Sciatic nerve (tissue), 2 donors: ENCODE data around the gene VPS26C. TPM values are rescaled to one million over a fixed set of nuclear protein-coding genes. Genes with fewer than 3 reads are reported as not detected.
"Not testable (repeated sequence)": the region's sequence is repeated elsewhere in the genome, so short reads cannot be mapped to it uniquely, and the experiment has no call there.

ENCODE experiments used
- ATAC-seq: fragments of 200-7000 bp; cut with Tn5 transposase; one replicate; pipeline ENCODE4 v1.9.1; 2020; ENCODE audit warnings: mild to moderate bottlenecking, moderate library complexity
- DNase-seq: peaks from one replicate; pipeline ENCODE4 v3.0.0-alpha.2; 2020; ENCODE audit warnings: low spot score
- intact Hi-C: fragments of 100-400 bp; cut with DNase I; formaldehyde crosslinking; loops from one replicate; pipeline ENCODE4 v1.14.2; 2022
- total RNA-seq: library from RNA; stranded (reverse); fragmentation: NEBNext Ultra II Directional; extraction: Animal tissue kit (Norgen Biotek cat#: 25700); gene quantifications from one replicate; pipeline ENCODE4 v1.2.1, GENCODE V29; 2021
- donor health status: DM: no; HTN: no; CAD: no.
- donor health status: DM: no; HTN: no; CAD: no.

Gene VPS26C
- total RNA-seq, 1 donor from 2014 or later: 48.8 TPM

DNA sequence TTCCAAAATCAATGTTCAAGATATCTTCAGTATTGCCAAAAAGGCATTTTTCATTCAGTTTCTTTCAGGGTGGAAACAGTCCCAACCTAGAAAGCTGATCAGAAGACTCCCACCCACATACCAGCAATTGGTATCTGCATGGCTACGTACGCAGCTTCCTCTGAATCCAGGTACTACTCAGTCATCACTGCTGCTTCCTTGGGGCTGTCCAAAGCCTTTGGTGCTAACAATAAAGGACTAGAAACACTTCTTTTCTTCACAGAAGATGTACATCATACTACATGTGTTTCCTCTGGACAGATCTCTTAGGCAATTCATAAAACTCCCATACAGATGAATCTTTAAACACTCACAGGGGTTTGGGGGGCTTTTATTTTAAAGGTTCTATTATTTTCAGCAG, 29.8 kb downstream of the VPS26C start:
- intact Hi-C loops: no loop called here
- DNase-seq (no peak), ATAC-seq (no peak)

DNA sequence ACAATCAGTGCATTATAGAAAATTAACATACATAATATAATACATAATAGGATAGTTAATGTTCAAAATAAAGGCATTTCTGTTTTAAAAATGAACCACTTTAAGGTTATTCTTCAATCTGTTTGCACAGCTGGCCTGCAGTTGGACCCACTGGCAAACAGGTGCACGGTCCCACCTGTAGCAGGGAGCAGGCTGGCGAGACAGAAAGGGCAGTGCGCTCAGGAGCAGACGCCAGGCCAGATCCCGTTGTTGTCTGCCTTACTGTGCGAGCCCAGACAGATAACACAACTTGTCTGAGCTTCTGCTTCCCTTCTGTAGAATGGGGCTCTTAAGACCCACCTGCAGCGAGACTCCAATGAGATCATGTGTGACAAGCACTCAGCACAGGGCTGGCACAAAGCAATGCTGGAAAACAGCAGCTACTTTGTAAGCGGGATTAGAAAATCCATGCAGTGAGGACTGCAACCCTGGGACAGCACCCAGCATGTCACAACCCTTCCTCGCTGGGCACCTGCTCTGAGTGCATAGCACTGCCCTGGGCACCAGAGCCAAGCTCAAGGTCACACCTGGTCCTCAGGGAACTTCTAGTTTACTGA, 33.5 kb downstream of the VPS26C start:
- ATAC-seq (no peak), DNase-seq (no peak)
- intact Hi-C loops: no loop called here

DNA sequence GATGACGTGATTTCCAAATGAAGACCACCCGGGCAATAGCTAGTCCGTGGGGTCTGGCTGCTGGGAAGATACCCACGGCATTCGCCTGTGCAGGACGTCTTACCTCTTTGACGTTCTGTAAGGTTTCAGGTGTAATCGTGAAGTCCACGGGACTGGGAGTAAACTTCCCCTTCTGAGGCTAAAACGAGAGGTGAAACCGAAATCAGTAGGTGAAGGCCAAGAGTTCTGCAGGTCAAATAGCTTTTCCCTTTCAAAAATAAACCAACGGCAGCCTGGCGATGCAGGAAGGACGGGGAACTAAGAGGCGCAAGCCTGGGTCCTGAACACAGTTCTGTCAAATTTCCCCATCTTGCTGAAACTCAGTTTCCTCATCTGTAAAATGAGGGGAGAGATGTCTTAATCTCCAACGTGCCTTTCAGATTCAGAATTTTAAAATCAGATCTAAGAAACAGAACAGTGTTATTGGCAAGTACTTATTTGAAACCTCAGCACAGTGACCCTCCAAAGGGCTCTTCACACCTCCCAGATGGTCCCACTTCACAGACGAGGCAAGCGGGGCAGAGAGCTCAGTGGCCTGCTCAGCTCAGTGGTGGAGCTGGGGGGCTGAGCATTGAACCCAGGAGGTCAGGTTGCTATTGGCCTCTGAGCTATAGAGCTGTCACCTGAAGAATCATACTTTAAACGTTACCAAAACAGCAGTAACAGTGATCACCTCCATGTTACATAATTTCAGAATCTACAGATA, 34.7 kb downstream of the VPS26C start:
- ATAC-seq: no peak
- intact Hi-C loops: no loop called here
- DNase-seq: no peak

DNA sequence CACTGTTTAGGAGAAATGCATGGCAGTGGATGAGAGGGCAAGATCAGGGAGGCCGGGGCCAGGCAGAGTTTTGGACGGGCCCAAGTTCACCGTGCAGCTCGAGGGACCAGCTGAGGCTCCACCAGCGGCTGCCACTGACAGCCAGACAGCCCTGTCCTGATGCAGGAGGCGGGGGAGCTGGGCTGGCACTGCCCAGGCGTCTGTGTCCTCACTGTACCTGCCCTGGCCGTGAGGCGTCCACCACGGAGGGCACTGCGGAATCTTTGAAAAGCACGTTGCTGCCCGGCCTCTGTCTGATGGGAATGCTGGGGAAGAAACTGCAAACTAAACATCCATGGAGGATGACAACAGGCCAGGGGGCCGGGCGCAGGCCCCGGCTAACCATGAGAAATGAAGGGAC, 35.5 kb downstream of the VPS26C start:
- DNase-seq (no peak), ATAC-seq (no peak)
- intact Hi-C loops: no loop called here

DNA sequence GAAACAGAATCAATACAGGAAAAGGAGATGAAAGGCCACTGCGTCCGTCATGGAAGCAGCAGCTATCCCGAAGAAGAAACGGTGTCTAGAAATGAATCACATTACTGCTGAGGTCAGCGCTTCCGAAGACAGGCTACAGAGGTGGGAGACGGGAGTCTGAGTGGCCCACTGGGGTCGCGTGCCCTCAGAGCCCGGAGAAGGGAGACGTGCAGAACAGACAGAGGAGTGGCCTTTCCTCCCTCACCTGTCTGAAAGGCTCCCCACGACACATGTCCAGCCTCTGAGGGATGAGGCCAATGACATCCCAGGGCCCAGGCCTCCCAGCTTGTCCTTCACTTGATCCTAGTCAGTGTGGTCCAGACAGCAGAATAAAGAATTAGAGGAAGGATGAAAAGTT, 35.9 kb downstream of the VPS26C start:
- no peak for DNase-seq
- intact Hi-C loops: no loop called here
- no peak for ATAC-seq

DNA sequence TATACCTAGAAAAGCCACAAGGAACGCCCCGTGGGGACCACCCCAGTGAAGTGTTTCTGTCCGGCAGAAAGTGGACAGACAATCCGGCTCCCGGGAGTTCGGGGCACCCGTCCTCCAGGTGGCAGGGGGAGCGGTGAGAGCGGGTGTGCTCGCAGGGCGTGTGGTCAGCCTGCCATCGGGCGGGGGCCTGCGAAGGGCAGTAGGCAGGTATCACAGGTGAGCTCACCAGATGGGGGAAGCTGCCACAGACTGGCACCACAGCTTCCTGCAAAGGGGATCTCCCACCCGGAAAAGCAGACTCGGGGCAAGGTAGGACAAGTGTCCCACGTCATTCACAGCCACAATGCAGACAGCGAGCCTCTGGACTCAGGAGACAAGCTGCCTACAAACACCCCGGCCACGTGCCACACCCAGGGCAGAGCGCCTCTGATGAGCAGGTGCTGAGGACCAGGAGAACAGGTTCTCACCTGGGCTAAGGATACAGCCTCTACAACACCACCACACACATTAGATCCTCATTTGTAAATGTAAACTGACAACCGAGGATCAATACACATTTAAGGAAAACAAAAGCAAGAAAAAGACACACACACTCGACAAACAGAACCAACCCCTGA, 36.4 kb downstream of the VPS26C start:
- ATAC-seq: no peak
- no peak for DNase-seq

DNA sequence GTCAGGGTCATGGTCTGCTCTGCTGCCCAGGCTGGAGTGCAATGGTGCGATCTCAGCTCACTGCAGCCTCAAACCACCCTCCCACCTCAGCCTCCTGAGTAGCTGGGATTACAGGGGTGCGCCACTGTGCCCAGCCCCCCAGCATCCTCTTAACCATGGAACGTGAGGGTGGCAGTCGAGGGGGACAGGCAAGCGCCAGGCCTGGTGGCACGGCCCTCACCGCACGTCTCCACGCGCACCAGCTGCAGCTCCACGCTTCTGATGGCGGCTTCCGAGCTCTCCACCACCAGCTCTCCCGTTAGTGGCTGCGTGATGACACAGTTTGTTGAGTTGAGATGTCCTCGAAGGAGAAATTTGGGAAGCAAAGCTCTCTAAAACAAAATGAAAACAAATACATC, 39.1 kb downstream of the VPS26C start:
- intact Hi-C loops: loop anchor here (10.0 kb wide), 1 partner anchor 137 kb away; the partner anchor contains the start of gene DYRK1A
- no peak for ATAC-seq
- no peak for DNase-seq

More for the DNA sequence above, 36.4 kb downstream of the VPS26C start:
- intact Hi-C loops: no loop called here

DNA sequence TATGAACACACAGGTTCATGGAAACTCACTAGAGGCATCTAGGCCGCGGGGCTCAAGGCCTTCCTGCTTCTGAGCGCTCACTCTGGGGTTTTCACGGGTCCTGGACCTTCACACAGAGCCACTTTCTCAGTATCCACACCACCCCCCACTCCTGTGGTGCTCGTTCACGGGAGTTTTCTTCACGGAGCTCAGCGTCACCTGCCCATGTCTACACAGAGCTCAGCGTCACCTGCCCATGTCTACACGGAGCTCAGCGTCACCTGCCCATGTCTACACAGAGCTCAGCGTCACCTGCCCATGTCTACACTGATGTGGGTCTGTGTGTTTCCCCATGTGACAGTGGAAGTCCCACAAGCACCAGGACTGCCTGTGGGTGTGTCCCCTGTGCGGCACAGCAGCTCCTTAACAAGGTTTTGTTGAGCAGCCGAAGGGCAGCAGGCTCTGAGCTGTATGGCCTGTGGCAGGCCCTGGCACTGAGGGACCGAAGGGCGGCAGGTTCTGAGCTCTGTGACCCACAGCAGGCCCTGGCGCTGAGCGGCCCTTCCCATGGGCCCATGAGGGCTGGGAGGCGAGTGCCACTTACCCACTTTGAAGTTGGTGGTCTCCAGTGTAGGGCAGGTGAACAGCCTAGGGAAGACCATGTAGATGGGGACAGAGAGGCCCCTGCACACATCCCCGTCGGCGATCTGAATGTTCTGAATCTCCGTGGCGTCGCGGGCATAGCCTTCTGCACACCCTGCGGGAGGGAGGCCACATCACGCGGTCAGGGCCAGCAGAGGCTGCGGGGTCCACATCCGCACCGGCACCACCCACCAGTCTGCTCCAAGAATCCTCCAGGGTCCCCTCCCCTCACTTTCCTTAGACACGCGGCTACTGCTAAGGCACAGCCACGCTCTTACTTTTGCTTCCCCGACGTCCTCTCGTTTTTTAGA, 39.8 kb downstream of the VPS26C start:
- no peak for DNase-seq
- ATAC-seq: peak; percentile 10
- intact Hi-C loops: loop anchor here (10.0 kb wide), 1 partner anchor 137 kb away; the partner anchor contains the start of gene DYRK1A

DNA sequence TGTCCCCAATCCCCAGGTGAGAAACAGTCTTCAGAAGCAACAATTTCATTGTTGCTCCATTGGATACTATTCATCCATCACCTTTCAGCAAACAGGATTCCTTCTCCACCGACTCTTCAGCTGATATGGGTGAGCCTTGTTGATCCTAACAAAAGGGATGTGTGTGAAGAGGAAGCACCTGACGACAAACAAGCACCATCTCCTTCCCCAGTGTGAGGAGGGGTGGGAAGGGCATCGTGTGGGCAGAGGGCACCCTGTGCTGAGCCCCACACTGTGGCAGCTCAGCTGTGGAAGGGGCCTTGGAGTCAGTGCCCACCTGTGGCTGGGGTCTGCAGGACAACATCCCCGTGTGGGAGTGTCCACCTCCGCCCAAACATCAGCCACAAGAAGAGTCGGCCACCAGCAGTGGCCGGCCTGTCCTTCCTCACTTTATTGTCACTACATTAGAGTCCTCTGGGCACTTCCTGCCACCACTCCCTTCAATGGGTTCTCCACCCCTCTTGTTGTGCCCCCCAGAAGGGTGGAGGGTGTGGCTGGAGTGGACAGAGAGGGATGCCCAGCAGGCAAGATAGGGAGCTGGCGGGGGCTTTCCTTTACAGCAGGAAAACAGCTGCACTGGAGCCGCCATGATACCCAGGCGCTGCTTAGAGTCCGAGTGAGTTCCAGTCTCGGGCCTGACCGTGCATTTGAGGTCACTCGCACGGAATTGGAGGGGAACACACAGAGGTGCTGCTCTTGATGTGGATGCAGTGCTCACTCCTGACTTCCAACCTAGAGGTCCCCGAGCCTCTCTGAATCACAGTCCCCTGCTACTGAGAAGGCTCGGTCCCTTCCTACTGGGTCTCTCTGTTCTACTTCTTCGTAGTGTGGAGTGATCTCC, 40.9 kb downstream of the VPS26C start:
- DNase-seq (no peak), ATAC-seq (no peak)
- intact Hi-C loops: loop anchor here (10.0 kb wide), 1 partner anchor 139 kb away; the partner anchor contains the start of gene DYRK1A

DNA sequence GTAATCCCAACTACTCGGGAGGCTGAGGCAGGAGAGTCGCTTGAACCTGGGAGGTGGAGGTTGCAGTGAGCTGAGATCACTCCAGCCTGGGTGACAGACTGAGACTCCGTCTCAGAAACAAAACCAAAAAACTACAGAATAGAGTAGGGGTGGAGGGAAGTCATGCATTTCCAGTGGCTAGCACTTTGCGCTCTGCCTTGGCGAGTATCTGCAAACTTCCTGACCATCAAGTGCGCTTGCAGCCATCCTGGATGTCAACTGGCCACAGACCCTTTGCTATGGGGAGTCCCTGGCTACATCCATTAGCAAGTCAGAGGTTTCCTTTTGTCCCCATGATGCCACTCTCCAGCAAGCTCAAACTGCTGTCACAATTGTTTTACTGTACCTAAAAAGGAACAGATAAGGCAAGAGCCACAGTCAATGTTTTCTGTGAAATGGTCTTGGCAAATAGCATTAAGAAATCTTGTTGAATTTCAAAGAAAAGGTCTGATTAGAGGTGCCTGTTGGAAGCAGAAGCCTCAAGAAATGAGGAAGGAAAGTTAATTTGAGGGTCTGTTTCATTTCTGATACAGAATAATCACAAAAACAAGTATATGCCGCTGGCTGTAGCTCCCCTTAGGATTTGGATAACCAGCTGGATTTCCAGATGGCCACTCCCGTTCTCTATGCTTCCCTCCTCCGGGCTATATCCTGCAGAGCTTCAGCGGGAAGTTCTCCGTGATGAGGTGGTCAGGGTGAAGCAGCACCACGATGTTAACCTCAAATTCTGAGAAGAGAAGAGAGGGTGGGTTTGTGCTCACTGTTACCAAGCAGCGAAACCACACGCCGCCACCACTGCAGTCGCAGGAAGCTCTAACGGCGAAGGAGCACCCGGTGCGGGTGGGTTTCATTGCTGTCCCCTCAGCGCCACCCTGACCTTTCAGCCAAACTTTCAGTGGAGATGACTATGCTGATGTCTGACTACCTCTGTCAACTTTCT, 42.0 kb downstream of the VPS26C start:
- DNase-seq (no peak), ATAC-seq (no peak)
- intact Hi-C loops: loop anchor here (10.0 kb wide), 1 partner anchor 140 kb away; the partner anchor contains the start of gene DYRK1A

DNA sequence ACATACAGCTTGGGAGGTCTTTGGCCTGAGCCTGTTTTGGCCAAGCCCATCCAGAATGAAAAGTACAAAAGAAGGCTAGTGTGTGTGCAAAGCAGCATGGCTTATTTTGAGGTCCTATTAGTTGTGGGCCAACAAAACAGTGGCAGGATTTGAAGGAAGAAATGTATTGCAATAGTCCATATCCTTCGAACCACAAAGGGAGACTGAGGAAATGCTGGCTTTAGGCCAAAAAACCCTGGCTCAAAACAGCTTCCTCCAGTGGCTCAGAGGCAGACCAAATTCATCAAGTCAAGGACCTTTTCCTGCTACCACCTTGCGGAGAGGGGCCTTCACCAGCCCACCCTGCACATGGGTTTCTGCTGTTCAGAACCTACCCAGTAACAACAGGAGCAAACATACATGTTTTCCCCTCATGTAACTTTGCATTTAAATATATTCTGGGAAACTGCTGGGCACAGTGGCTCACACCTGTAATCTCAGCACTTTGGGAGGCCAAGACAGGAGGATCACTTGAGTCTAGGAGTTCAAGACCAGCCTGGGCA, 43.3 kb downstream of the VPS26C start:
- DNase-seq: no peak
- intact Hi-C loops: loop anchor here (10.0 kb wide), 1 partner anchor 141 kb away; the partner anchor contains the start of gene DYRK1A
- no peak for ATAC-seq

DNA sequence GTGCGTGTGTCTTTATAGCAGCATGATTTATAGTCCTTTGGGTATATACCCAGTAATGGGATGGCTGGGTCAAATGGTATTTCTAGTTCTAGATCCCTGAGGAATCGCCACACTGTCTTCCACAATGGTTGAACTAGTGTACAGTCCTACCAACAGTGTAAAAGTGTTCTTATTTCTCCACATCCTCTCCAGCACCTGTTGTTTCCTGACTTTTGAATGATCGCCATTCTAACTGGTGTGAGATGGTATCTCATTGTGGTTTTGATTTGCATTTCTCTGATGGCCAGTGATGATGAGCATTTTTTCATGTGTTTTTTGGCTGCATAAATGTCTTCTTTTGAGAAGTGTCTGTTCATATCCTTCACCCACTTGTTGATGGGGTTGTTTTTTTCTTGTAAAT, 44.9 kb downstream of the VPS26C start:
- ATAC-seq, DNase-seq: not testable (repeated sequence)
- intact Hi-C loops: loop anchor here (10.0 kb wide), 1 partner anchor 143 kb away; the partner anchor contains the start of gene DYRK1A

DNA sequence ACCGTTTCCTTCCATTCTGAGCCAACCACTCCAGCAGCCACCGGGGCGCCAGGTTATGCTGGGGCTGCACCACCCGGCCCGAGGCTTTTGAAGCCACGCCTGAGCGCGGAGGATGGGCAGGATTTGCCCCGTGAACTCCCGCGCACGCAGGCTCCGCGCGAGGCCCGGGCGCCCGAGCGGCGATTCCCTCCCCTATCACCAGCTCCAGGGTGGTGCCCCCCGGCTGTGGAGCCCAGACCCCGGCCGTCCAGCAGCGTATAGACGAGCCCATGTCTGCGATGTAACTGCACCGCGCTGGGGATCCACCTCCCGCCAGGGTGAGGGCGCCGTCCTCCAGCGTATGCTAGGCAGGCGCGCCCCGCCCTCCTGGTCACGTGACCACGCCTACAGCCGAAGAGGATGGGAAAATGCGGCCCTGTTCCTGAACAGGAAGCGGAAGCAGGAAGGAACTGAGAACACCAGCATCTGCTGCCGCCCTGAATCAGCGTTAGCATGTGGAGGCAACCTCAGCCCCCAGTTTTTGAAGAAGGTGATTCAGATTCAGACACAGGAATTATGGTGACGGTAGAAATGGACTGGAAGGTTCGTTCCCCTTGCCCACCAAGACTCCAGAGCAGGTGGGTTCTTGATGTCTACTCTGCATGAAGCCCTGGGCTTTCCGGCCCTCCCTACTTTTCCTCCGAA, 46.0 kb downstream of the VPS26C start:
- intact Hi-C loops: loop anchor here (10.0 kb wide), 1 partner anchor 144 kb away; the partner anchor contains the start of gene DYRK1A
- peak; percentile 98 for DNase-seq
- peak; percentile 99 for ATAC-seq

DNA sequence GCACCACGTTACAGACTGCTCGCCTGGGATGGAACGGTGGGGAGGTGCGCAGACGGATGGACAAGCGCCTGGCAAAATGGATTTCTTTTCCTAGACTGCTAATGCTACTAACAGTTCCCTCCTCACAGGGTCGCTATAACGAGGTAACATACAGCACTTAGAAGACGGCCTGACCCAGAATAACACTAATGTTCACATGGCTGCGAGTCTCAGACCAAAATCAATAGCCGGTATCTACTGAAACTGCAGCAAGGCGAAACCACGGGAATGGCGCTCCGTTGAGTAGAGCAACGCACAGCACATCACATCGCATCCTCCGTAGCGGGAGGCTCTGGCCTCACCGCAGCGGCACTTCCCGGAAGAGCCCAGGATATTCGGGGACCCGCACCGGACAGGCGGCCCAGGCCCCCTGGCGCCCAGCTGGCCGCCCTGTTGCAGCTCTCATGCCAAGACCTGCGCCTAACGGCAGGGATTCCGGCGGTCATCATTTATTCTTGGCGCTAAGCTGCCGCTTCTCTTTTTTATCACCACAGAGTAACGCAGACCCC, 46.6 kb downstream of the VPS26C start:
- no peak for DNase-seq
- peak; percentile 74 for ATAC-seq
- intact Hi-C loops: loop anchor here (10.0 kb wide), 1 partner anchor 144 kb away; the partner anchor contains the start of gene DYRK1A

DNA sequence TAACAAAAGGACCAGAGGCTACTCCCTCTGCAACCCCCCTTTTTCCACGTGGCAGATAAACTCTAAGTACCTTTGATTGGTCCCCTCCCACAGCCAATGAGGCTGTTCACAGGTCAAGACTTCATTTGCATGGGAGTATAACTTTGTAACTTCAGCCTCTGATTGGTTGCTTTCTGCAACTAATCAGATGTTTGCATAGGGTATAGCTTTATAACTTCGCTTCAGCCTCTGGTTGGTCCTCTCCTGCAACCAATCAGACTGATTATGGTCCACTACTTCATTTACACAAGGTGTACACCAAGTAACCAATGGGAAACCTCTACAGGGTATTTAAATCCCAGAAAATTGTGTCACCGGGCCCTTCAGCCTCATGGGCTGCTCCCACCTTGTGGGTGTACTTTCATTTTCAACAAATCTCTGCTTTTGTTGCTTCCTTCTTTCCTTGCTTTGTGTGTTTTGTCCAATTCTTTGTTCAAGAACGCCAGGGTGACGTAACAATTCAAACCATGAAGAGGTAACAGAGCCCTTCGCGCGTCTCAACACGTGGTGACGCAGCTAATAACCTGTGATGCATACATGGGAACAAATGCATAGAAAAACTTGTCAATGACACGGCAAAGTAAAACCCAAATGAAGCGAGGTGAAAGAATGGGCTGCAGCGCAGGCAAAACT, 47.2 kb downstream of the VPS26C start:
- DNase-seq: no peak
- ATAC-seq: no peak
- intact Hi-C loops: loop anchor here (10.0 kb wide), 1 partner anchor 145 kb away; the partner anchor contains the start of gene DYRK1A
